ENCODE measurements around the gene POLR2I.

The POLR2I gene

DNA sequence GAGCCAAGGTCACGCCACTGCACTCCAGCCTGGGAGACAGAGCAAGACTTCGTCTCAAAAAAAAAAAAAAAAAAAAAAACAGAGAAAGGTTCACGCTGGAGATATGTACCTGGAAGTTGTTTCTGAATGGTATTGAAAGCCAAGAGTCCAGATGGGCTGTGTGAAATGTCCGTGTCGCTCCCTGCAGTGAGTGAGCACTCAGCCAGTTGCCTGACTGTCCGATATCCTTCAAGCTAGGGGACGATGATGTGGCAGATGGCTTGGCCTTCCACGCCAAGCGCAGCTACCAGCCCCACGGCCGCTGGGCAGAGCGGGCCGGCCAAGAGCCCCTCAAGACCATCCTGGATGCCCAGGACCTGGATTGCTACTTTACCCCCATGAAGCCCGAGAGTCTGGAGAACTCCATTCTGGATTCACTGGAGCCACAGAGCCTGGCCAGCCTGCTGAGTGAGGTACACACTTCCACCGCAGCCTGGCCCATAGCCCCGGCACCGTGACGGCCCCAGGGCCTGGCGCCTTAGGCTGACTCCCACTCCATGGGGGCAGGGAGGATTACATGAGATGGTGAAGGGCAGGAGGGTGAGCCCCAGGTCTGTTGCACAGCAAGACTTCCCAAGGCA lies 15.4 kb downstream of the POLR2I start:
- no peak overlapping the region for H3K27ac ChIP-seq
- TF ChIP-seq, protein P1, sequence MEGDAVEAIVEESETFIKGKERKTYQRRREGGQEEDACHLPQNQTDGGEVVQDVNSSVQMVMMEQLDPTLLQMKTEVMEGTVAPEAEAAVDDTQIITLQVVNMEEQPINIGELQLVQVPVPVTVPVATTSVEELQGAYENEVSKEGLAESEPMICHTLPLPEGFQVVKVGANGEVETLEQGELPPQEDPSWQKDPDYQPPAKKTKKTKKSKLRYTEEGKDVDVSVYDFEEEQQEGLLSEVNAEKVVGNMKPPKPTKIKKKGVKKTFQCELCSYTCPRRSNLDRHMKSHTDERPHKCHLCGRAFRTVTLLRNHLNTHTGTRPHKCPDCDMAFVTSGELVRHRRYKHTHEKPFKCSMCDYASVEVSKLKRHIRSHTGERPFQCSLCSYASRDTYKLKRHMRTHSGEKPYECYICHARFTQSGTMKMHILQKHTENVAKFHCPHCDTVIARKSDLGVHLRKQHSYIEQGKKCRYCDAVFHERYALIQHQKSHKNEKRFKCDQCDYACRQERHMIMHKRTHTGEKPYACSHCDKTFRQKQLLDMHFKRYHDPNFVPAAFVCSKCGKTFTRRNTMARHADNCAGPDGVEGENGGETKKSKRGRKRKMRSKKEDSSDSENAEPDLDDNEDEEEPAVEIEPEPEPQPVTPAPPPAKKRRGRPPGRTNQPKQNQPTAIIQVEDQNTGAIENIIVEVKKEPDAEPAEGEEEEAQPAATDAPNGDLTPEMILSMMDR (conservative IDR thresholded peaks at IDR 0.05) = no peak
- TF ChIP-seq ZFX (IDR thresholded peaks at IDR 0.05) = no peak

DNA sequence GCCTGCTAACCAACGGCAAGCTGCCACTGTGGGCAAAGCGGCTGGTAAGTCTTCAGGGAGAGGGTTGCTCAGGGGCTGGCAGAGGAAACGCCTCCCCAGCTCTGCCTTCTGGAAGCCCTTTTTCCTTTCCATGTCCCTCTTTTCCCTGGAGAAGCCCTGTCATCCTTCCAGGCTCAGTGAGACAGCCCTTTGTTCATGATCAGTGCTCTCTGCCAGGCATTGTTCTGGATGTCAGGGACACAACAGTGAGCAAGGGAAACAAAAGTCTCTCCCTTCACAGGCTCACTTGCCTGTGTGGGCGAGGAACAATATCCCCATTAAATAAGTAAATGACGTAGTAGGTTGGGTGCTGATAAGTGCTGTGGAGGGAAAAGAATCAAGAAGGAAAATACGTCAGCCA lies 17.6 kb downstream of the POLR2I start:
- no peak overlapping the region for H3K27ac ChIP-seq
- TF ChIP-seq ZFX (IDR thresholded peaks at IDR 0.05) = no peak
- TF ChIP-seq, protein P1 (conservative IDR thresholded peaks at IDR 0.05) = no peak

DNA sequence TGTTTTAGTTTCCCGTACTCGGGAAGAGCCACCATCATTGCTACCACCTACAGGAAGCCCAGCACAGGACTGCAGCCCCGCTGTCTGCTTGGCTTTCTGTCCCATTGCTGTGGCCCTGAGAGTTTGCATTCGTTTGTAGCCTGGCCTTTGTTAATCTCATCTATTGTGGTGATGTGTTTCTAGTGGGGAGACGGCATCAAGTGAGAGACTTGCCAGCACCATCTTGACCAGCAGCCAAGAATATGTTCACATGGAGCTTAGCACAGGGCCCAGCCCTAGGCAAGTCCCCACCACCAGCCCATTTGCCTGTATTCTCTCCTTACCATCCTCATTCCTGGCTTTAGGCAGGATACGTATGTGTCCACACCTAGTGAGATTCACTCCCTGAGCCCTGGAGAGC lies 21.0 kb downstream of the POLR2I start:
- no peak overlapping the region for H3K27ac ChIP-seq
- TF ChIP-seq, protein P1 (conservative IDR thresholded peaks at IDR 0.05) = no peak
- no peak for TF ChIP-seq ZFX (IDR thresholded peaks at IDR 0.05)

DNA sequence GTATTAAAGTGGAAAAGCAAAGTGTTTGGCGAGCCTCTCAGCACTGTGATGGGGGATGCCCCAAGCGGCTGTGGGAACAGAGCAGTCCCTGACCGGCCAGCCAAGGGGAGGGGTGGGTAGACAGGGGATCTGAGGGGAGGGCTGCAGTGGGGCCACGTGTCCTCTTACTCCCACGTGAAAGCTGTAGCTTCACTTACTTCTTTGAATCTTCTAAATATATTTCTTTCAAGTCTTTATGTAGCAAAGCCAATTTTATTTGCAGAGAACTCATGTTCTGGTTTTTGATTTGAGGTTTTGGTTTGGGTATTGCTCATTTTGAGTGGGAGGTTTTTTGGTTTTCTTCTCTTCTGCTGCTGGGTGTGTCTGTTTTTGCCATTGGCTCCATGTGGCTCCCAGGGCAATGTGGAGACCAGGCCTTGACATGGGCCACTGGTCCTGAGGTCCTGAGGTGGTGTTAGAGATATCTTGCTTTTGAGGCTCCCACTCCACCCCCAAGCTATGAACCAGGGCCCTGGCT lies 21.5 kb downstream of the POLR2I start:
- no peak overlapping the region for H3K27ac ChIP-seq
- TF ChIP-seq, protein P1 (conservative IDR thresholded peaks at IDR 0.05) = no peak
- no peak for TF ChIP-seq ZFX (IDR thresholded peaks at IDR 0.05)

DNA sequence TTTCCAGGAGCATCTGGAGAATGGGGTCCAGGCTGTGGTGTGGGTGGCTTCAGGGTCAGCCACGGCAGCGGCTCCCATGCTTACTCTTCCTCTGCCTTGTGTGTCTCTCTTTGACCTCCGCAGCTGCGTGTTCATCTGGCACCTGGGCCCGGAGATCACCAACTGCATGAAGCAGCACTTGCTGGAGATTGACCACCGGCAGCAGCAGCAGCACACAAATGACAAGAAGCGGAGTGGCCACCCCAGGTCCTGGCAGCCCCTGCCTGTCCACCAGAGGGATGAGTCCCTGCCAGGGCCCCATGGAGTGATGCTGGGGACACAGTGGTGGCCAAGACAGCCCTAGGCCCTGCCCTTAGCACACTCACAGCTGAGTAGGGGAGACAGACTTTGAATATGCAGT lies 22.1 kb downstream of the POLR2I start:
- no peak overlapping the region for H3K27ac ChIP-seq
- no peak for TF ChIP-seq ZFX (IDR thresholded peaks at IDR 0.05)
- TF ChIP-seq, protein P1 (conservative IDR thresholded peaks at IDR 0.05) = no peak

DNA sequence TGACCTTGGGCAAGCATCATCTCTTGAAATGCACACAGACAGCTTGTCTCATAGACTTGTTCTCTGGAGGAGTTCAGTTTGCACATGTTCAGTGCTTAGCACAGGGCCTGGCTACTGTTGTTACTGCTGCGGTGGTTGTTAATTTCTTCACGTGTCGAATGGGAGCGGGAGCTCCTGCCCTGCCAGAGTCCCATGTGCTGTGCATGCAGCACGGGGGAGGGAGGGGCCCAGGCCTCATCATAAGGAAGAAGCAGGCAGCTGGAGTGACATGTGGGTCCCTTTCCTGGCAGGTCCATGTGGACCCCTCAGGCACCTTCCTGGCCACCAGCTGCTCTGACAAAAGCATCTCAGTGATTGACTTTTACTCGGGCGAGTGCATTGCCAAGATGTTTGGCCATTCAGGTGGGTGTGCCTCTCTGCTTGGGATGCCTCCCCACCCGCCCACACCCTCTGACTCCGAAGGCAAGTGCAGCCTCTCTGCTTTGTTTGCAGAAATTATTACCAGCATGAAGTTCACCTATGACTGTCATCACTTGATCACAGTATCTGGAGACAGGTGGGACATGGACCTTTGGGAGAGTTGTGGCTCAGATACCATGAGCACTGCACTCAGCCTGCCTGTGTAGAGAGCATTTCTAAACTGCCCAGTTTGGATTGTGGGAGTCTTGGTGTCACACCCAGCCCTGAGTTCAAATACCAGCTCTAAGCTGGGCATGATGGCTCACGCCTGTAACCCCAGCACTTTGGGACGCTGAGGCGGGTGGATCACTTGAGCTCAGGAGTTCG lies 23.6 kb downstream of the POLR2I start:
- H3K27ac ChIP-seq = no peak overlapping the region
- TF ChIP-seq, protein P1 (conservative IDR thresholded peaks at IDR 0.05) = no peak
- no peak for TF ChIP-seq ZFX (IDR thresholded peaks at IDR 0.05)

DNA sequence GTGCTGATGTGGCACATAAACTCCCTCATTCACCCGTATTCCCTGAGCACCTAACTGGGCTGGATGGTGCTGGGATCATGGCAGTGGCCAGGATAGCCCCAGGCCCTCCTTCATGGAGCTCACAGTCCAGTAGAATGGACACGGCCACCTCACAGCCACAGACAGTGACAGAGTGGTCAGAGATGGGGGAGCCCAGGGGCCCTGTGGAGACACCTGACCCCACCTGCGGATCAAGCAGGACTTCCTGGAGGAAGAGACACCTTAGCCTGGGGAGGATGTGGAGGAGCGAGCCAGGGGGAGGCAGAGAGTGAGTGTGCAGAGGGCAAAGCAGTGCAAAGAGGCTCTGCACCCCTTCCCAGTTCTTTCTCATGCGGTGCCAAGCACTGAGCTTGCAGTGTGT lies 24.8 kb downstream of the POLR2I start:
- TF ChIP-seq, protein P1 (conservative IDR thresholded peaks at IDR 0.05) = no peak
- no peak for TF ChIP-seq ZFX (IDR thresholded peaks at IDR 0.05)
- H3K27ac ChIP-seq = no peak overlapping the region
